SU-DHL-6 (cell line): ENCODE results near the gene CCDC27.

Source experiments
- CTCF ChIP-seq: fragments of 200-600 bp; sonication (generic); IDR thresholded peaks from one replicate; pipeline ENCODE4 v1.5.1; 2017; ENCODE audit warnings: antibody characterized with exemption, mild to moderate bottlenecking, low read length, moderate library complexity; ENCODE audit not compliant: insufficient read depth, poor library complexity, severe bottlenecking
- EZH2phosphoT487 ChIP-seq: fragments of 200-600 bp; sonication (generic), shearing (Covaris generic); conservative IDR thresholded peaks from 2 replicates; pipeline ENCODE4 v1.6.1; 2018; ENCODE audit warnings: mild to moderate bottlenecking, antibody characterized with exemption, low read length, moderate library complexity, mixed read lengths

DNA sequence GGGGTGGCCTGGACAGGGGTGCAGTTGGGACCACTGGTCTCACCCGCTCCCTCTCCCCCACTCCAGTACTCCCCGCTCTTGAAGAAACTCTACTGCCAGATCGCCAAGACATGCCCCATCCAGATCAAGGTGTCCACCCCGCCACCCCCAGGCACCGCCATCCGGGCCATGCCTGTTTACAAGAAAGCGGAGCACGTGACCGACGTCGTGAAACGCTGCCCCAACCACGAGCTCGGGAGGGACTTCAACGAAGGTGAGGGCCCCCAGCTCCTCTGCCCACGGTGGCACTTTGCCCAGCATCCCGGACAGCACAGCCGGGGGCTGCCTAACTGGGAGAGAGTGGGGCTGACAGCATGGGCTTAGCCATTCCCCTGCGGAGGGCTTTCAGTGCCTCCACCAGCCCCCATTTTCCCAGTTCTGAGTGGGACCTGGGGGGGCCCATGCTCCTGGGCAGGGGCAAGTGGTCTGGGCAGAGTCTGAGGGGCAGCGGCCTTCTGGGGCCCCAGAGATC lies 30.2 kb upstream of the CCDC27 start:
- TF ChIP-seq CTCF (no peak), EZH2phosphoT487 (no peak)
